Measurements from ENCODE around the gene PNPLA5. TPM values are rescaled to one million over a fixed set of nuclear protein-coding genes. Genes with fewer than 3 reads are reported as not detected.
"Not testable (repeated sequence)": the region's sequence is repeated elsewhere in the genome, so short reads cannot be mapped to it uniquely, and the experiment has no call there.

The PNPLA5 gene
- total RNA-seq, 2 experiments from 2014 or later = 0.15 TPM; not detected in 1

DNA sequence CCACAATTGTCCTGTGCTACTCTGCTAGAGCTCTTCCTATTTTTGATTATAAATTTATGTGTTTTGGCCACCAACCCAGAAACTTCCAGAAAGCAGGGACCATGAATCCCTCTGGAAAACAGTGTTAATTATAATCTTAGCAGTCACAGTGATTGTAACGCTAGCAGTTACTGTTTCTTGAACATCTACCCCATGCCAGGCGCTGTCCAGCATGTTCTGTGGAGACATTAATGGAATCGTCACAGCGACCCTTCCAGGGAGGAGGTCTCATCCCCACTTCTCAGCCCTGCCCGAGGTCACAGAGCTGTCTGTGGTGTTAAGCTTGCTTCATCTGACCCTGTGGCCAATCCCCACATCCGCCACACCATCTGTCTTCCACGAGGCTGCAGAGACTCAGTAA lies 13.9 kb upstream of the PNPLA5 start:
- Histone ChIP-seq H2AFZ (ENCODE audit: low read length) (no peak overlapping the region), H3K79me2 (ENCODE audit: insufficient read depth, low read depth, low read length) (no peaks in the 10 kb centered on the region), H3K27ac (ENCODE audit: low read depth, low read length, poor library complexity, severe bottlenecking) (no peak overlapping the region), H3K36me3 (ENCODE audit: insufficient read depth, low read length) (no peaks in the 10 kb centered on the region), H3K4me2 (ENCODE audit: low read length) (no peak overlapping the region), H3K4me1 (ENCODE audit: insufficient read depth, low read length, poor library complexity, severe bottlenecking) (no peaks in the 10 kb centered on the region), H4K20me1 (ENCODE audit: insufficient read depth, low read length) (no peaks in the 10 kb centered on the region), H3K4me3 (ENCODE audit: low read depth, low read length, poor library complexity, severe bottlenecking) (no peak overlapping the region), H3K9me3 (ENCODE audit: low read length) (no peaks in the 10 kb centered on the region), H3K9me2 (ENCODE audit: insufficient read depth, low read length) (no peaks in the 10 kb centered on the region)
- BruUV-seq (replicated peaks) = no TSS peak
- intact Hi-C loops (cut with micrococcal nuclease; ENCODE audit: unreplicated experiment) = no loop called here
- DNase-seq (ENCODE audit: low spot score) = no peak
- POLR2A ChIA-PET = no interaction called here
- no peak for TF ChIP-seq EZH2phosphoT487 (IDR thresholded peaks at IDR 0.05; ENCODE audit: borderline replicate concordance, low read depth, low read length)
- TF ChIP-seq, protein P1, sequence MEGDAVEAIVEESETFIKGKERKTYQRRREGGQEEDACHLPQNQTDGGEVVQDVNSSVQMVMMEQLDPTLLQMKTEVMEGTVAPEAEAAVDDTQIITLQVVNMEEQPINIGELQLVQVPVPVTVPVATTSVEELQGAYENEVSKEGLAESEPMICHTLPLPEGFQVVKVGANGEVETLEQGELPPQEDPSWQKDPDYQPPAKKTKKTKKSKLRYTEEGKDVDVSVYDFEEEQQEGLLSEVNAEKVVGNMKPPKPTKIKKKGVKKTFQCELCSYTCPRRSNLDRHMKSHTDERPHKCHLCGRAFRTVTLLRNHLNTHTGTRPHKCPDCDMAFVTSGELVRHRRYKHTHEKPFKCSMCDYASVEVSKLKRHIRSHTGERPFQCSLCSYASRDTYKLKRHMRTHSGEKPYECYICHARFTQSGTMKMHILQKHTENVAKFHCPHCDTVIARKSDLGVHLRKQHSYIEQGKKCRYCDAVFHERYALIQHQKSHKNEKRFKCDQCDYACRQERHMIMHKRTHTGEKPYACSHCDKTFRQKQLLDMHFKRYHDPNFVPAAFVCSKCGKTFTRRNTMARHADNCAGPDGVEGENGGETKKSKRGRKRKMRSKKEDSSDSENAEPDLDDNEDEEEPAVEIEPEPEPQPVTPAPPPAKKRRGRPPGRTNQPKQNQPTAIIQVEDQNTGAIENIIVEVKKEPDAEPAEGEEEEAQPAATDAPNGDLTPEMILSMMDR (conservative IDR thresholded peaks at IDR 0.05; ENCODE audit: low read length) = no peak
- CTCF ChIA-PET (ENCODE audit: unreplicated experiment) = no interaction called here

DNA sequence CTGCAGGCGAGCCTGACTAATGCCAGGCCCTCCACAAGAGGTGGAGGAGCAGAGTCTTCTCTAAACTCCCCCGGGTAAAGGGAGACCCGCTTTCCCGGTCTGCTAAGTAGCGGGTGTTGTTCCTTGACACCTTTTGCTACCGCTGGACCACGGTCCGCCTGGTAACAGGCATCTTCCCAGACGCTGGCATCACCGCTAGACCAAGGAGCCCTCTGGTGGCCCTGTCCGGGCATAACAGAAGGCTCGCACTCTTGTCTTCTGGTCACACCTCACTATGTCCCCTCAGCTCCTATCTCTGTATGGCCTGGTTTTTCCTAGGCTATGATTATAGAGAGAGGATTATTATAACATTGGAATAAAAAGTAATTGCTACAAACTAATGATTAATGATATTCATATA lies 12.6 kb upstream of the PNPLA5 start:
- H3K4me2 ChIP-seq (ENCODE audit: low read length); H3K4me1 ChIP-seq (ENCODE audit: insufficient read depth, low read length, poor library complexity, severe bottlenecking); H3K4me3 ChIP-seq (ENCODE audit: low read depth, low read length, poor library complexity, severe bottlenecking); DNase-seq (ENCODE audit: low spot score); H3K27ac ChIP-seq (ENCODE audit: low read depth, low read length, poor library complexity, severe bottlenecking); H3K36me3 ChIP-seq (ENCODE audit: insufficient read depth, low read length); H2AFZ ChIP-seq (ENCODE audit: low read length); H3K9me2 ChIP-seq (ENCODE audit: insufficient read depth, low read length); H3K9me3 ChIP-seq (ENCODE audit: low read length); intact Hi-C loops (cut with micrococcal nuclease; ENCODE audit: unreplicated experiment); POLR2A ChIA-PET; CTCF ChIA-PET (ENCODE audit: unreplicated experiment); BruUV-seq (replicated peaks); H3K79me2 ChIP-seq (ENCODE audit: insufficient read depth, low read depth, low read length); H4K20me1 ChIP-seq (ENCODE audit: insufficient read depth, low read length): not testable (repeated sequence)
- TF ChIP-seq, protein P1 (conservative IDR thresholded peaks at IDR 0.05; ENCODE audit: low read length) = peak; percentile 48

GRCh38 chr22:43903033-43903432 lies 11.2 kb upstream of the PNPLA5 start:
- H3K4me1 ChIP-seq (ENCODE audit: insufficient read depth, low read length, poor library complexity, severe bottlenecking); H3K9me3 ChIP-seq (ENCODE audit: low read length); POLR2A ChIA-PET; H3K9me2 ChIP-seq (ENCODE audit: insufficient read depth, low read length); H3K4me2 ChIP-seq (ENCODE audit: low read length); CTCF ChIA-PET (ENCODE audit: unreplicated experiment); H3K4me3 ChIP-seq (ENCODE audit: low read depth, low read length, poor library complexity, severe bottlenecking); H3K36me3 ChIP-seq (ENCODE audit: insufficient read depth, low read length); BruUV-seq (replicated peaks); H2AFZ ChIP-seq (ENCODE audit: low read length); H4K20me1 ChIP-seq (ENCODE audit: insufficient read depth, low read length); H3K79me2 ChIP-seq (ENCODE audit: insufficient read depth, low read depth, low read length); H3K27ac ChIP-seq (ENCODE audit: low read depth, low read length, poor library complexity, severe bottlenecking); DNase-seq (ENCODE audit: low spot score): not testable (repeated sequence)
- intact Hi-C loops (cut with micrococcal nuclease; ENCODE audit: unreplicated experiment) = loop anchor here (2.0 kb wide), 1 partner anchor 20 kb away; no protein-coding TSS in a partner anchor

Measured in OCI-LY7 (cell line).